OCI-LY7 (cell line): ENCODE data around the gene CD47. TPM values are rescaled to one million over a fixed set of nuclear protein-coding genes. Genes with fewer than 3 reads are reported as not detected.

Source experiments
- BruUV-seq: library from RNA; stranded (reverse); fragments of 400-500 nt; replicated peaks from 2 replicates; lab custom pipeline; 2021; lab: Mats Ljungman, UMichigan
- CTCF ChIA-PET: fragments of 300-600 bp; sonication (Branson Sonifier 250); formaldehyde crosslinking; loops from one replicate; lab custom pipeline; 2022; ENCODE audit warnings: antibody characterized with exemption; ENCODE audit not compliant: unreplicated experiment; lab: Charles Lee
- POLR2A ChIA-PET: fragments of 300-600 bp; sonication (Branson Sonifier 250); formaldehyde crosslinking; loops from one replicate; lab custom pipeline; 2022; ENCODE audit warnings: antibody characterized with exemption; lab: Charles Lee
- DNase-seq: peaks from one replicate; pipeline ENCODE4 v3.0.0-alpha.2; 2015; ENCODE audit warnings: low spot score
- H2AFZ ChIP-seq: fragments of 200-600 bp; sonication (generic), shearing (Covaris generic); 2 replicates; pipeline ENCODE4 v1.6.1; 2014; ENCODE audit warnings: mild to moderate bottlenecking, antibody characterized with exemption, low read length, moderate library complexity
- H3K27ac ChIP-seq: fragments of 200-600 bp; sonication (generic); 2 replicates; pipeline ENCODE4 v1.5.1; 2014; ENCODE audit warnings: mixed run types, low read depth, mild to moderate bottlenecking, moderate library complexity, low read length, inconsistent platforms; ENCODE audit not compliant: poor library complexity, severe bottlenecking
- H3K36me3 ChIP-seq: fragments of 200-600 bp; sonication (generic); 2 replicates; pipeline ENCODE4 v1.6.1; 2014; ENCODE audit warnings: mild to moderate bottlenecking, antibody characterized with exemption, low read length, moderate library complexity, mixed read lengths; ENCODE audit not compliant: insufficient read depth
- H3K4me1 ChIP-seq: fragments of 200-600 bp; sonication (generic); 2 replicates; pipeline ENCODE4 v1.5.1; 2014; ENCODE audit warnings: mild to moderate bottlenecking, low read length; ENCODE audit not compliant: insufficient read depth, poor library complexity, severe bottlenecking
- H3K4me2 ChIP-seq: fragments of 200-600 bp; sonication (generic); 2 replicates; pipeline ENCODE4 v1.6.1; 2014; ENCODE audit warnings: mild to moderate bottlenecking, low read length
- H3K4me3 ChIP-seq: fragments of 200-600 bp; sonication (generic); 2 replicates; pipeline ENCODE4 v1.5.1; 2014; ENCODE audit warnings: mild to moderate bottlenecking, low read depth, low read length; ENCODE audit not compliant: poor library complexity, severe bottlenecking
- H3K79me2 ChIP-seq: fragments of 200-600 bp; sonication (generic); 2 replicates; pipeline ENCODE4 v1.6.1; 2016; ENCODE audit warnings: low read depth, mild to moderate bottlenecking, low read length, moderate library complexity, mixed read lengths; ENCODE audit not compliant: insufficient read depth
- H3K9me2 ChIP-seq: fragments of 200-600 bp; sonication (generic); 2 replicates; pipeline ENCODE4 v1.6.1; 2016; ENCODE audit warnings: mild to moderate bottlenecking, low read length, mixed read lengths; ENCODE audit not compliant: insufficient read depth
- H3K9me3 ChIP-seq: fragments of 200-600 bp; sonication (generic); 2 replicates; pipeline ENCODE4 v1.6.1; 2014; ENCODE audit warnings: mild to moderate bottlenecking, mixed run types, low read length, mixed read lengths
- H4K20me1 ChIP-seq: fragments of 200-600 bp; sonication (generic); 2 replicates; pipeline ENCODE4 v1.6.1; 2014; ENCODE audit warnings: mild to moderate bottlenecking, antibody characterized with exemption, low read length, moderate library complexity, mixed read lengths; ENCODE audit not compliant: insufficient read depth
- EZH2phosphoT487 ChIP-seq: fragments of 200-600 bp; sonication (generic); IDR thresholded peaks from 2 replicates; pipeline ENCODE4 v1.6.1; 2018; ENCODE audit warnings: low read depth, borderline replicate concordance, mild to moderate bottlenecking, mixed run types, antibody characterized with exemption, low read length, moderate library complexity, mixed read lengths
- intact Hi-C: fragments of 100-400 bp; cut with micrococcal nuclease; formaldehyde crosslinking; loops from one replicate; pipeline ENCODE4 v1.10.0; 2022; ENCODE audit not compliant: unreplicated experiment
- total RNA-seq, 2 experiments: library from RNA; depleted of rRNA in 1 of 2; stranded (reverse); fragments of >200 nt in 1 of 2; shearing (Covaris generic) in 1 of 2; gene quantifications; 2 replicates each; pipeline ENCODE4 v1.2.3, GENCODE V29; 2014 to 2022
- TF ChIP-seq, protein P1 (sequence below): fragments of 200-600 bp; sonication (generic); conservative IDR thresholded peaks from 2 replicates; pipeline ENCODE4 v1.5.1; 2014; ENCODE audit warnings: mild to moderate bottlenecking, antibody characterized with exemption, low read length, moderate library complexity, mixed read lengths

Gene CD47
- total RNA-seq, 2 experiments from 2014 or later, result 43.9 to 50.0 TPM

DNA sequence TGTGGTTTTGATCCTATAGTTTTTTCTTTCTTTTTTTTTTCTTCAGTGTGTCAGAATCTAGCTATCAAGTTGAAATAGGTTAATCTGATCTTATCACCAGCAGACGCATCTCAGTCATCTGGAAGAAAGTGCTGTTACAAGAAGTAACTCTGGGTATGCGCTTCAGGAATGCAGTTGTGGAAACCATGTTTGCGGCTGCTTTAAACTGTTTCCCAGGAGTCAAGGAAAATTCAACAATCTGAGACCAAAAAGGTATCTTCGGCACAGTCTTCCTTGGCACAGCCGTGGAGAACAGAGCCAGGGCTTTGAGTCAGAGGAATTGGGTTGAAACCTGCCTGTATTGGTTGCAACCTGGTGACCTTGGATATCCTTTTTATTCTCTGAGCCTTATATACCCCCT, 59.9 kb downstream of the CD47 start:
- Histone ChIP-seq H3K36me3 (no peaks in the 10 kb centered on the region), H3K4me1 (peaks cover 3% of the 10 kb centered on the region), H3K4me2 (no peak overlapping the region), H3K9me3 (no peaks in the 10 kb centered on the region), H4K20me1 (no peaks in the 10 kb centered on the region), H2AFZ (no peak overlapping the region), H3K9me2 (no peaks in the 10 kb centered on the region), H3K27ac (no peak overlapping the region), H3K4me3 (no peak overlapping the region), H3K79me2 (no peaks in the 10 kb centered on the region)
- intact Hi-C loops, result no loop called here
- CTCF ChIA-PET, result no interaction called here
- TF ChIP-seq, protein P1, sequence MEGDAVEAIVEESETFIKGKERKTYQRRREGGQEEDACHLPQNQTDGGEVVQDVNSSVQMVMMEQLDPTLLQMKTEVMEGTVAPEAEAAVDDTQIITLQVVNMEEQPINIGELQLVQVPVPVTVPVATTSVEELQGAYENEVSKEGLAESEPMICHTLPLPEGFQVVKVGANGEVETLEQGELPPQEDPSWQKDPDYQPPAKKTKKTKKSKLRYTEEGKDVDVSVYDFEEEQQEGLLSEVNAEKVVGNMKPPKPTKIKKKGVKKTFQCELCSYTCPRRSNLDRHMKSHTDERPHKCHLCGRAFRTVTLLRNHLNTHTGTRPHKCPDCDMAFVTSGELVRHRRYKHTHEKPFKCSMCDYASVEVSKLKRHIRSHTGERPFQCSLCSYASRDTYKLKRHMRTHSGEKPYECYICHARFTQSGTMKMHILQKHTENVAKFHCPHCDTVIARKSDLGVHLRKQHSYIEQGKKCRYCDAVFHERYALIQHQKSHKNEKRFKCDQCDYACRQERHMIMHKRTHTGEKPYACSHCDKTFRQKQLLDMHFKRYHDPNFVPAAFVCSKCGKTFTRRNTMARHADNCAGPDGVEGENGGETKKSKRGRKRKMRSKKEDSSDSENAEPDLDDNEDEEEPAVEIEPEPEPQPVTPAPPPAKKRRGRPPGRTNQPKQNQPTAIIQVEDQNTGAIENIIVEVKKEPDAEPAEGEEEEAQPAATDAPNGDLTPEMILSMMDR, result no peak
- TF ChIP-seq EZH2phosphoT487, result no peak
- POLR2A ChIA-PET, result no interaction called here
- BruUV-seq, result no TSS peak
- DNase-seq, result no peak

DNA sequence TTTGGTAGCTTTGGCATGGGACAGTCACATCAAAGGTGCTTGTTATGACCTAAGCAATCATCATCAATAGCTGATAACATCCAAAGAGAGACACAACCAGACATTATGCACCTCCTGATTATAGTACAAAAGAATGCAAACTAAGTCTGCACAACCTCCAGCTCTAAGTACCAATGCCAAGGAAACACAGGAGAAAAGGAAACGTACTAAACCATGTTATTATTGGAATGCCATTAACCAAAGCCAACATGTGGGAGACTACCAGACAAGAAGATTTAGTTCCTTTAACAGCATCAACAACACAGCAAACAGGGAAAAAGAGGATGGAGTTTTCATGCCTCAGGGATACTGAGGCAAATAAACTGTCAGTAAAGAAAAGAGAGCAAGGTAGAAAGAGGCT, 61.4 kb downstream of the CD47 start:
- no peak overlapping the region for H3K4me3 ChIP-seq
- POLR2A ChIA-PET, result interaction anchor here (1.0 to 1.6 kb wide), 3 partner anchors 13 to 16 kb away, joined by 3 to 6 read pairs (median 3); no protein-coding TSS in a partner anchor

DNA sequence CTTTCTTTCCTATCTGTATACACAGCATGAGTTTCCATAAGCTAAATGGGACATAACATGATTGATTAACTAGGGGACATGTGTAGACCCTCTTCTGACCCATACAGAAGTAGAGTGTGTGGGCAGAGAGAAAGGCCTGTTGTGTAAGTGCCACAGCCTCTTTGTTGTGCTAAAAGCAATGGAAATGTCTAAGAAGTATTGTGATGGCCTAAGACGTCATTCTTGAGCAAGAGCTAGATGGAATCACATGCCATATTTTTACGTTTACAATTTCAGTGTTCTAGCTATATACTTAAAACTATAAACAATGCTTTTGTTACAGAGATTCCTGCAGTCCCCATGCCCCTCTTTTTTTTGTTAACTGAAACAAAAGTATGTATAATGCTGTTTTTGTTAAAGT, 61.9 kb downstream of the CD47 start:
- H3K27ac ChIP-seq, result no peak overlapping the region
- H3K4me1 ChIP-seq, result no peaks in the 10 kb centered on the region
- H3K9me3 ChIP-seq, result no peaks in the 10 kb centered on the region
- H3K36me3 ChIP-seq, result no peaks in the 10 kb centered on the region
- H2AFZ ChIP-seq, result no peak overlapping the region
- no TSS peak for BruUV-seq
- ChIA-PET POLR2A (no interaction called here), CTCF (no interaction called here)
- no peaks in the 10 kb centered on the region for H3K79me2 ChIP-seq
- no peak overlapping the region for H3K4me2 ChIP-seq
- H4K20me1 ChIP-seq, result no peaks in the 10 kb centered on the region
- no peak for DNase-seq
- no peak overlapping the region for H3K4me3 ChIP-seq
- intact Hi-C loops, result no loop called here
- TF ChIP-seq EZH2phosphoT487, result no peak
- no peaks in the 10 kb centered on the region for H3K9me2 ChIP-seq

More for the DNA sequence above, 61.4 kb downstream of the CD47 start:
- CTCF ChIA-PET, result no interaction called here
- Histone ChIP-seq H3K9me2 (no peaks in the 10 kb centered on the region), H3K27ac (no peak overlapping the region), H2AFZ (no peak overlapping the region), H3K4me1 (no peaks in the 10 kb centered on the region), H4K20me1 (no peaks in the 10 kb centered on the region), H3K36me3 (no peaks in the 10 kb centered on the region), H3K9me3 (no peaks in the 10 kb centered on the region), H3K79me2 (no peaks in the 10 kb centered on the region), H3K4me2 (no peak overlapping the region)
- intact Hi-C loops, result no loop called here
- BruUV-seq, result no TSS peak
- TF ChIP-seq, protein P1, result no peak
- no peak for TF ChIP-seq EZH2phosphoT487
- no peak for DNase-seq
